HG03103 (cell line): ENCODE data around the gene CPVL.
"Not testable (repeated sequence)": the region's sequence is repeated elsewhere in the genome, so short reads cannot be mapped to it uniquely, and the experiment has no call there.

Source experiments
- ATAC-seq: cut with Tn5 transposase; IDR thresholded peaks from one replicate; pipeline ENCODE4 v1.9.1; 2021; ENCODE audit warnings: low read depth; ENCODE audit not compliant: unreplicated experiment

The CPVL gene

GRCh38 chr7:29122081-29122480 lies 24.3 kb downstream of the CPVL start:
- no peak for ATAC-seq

- ATAC-seq, result no peak
These were observed 25.4 kb downstream of the CPVL start for GRCh38 chr7:29120955-29121354.

- no peak for ATAC-seq
These were observed 26.8 kb downstream of the CPVL start for GRCh38 chr7:29119538-29119937.

GRCh38 chr7:29116361-29117200 lies 29.8 kb downstream of the CPVL start:
- no peak for ATAC-seq

- ATAC-seq, result no peak
These were observed 30.6 kb downstream of the CPVL start for GRCh38 chr7:29115753-29116152.

- no peak for ATAC-seq
These were observed 31.1 kb downstream of the CPVL start for GRCh38 chr7:29115130-29115687.

- not testable (repeated sequence) for ATAC-seq
These were observed 32.1 kb downstream of the CPVL start for GRCh38 chr7:29114266-29114665.

GRCh38 chr7:29113384-29114102 lies 32.8 kb downstream of the CPVL start:
- ATAC-seq, result no peak

GRCh38 chr7:29112721-29113120 lies 33.6 kb downstream of the CPVL start:
- no peak for ATAC-seq

GRCh38 chr7:29109899-29110298 lies 36.4 kb downstream of the CPVL start:
- ATAC-seq, result no peak

GRCh38 chr7:29109358-29109757 lies 37.0 kb downstream of the CPVL start:
- ATAC-seq, result no peak

GRCh38 chr7:29107056-29107455 lies 39.3 kb downstream of the CPVL start:
- no peak for ATAC-seq

- ATAC-seq, result no peak
These were observed 39.7 kb downstream of the CPVL start for GRCh38 chr7:29106669-29106988.

GRCh38 chr7:29105752-29106668 lies 40.3 kb downstream of the CPVL start:
- no peak for ATAC-seq

- no peak for ATAC-seq
These were observed 41.1 kb downstream of the CPVL start for GRCh38 chr7:29105191-29105590.

GRCh38 chr7:29102558-29103151 lies 43.7 kb downstream of the CPVL start:
- no peak for ATAC-seq

GRCh38 chr7:29100924-29101323 lies 45.4 kb downstream of the CPVL start:
- ATAC-seq, result no peak

- no peak for ATAC-seq
These were observed 46.2 kb downstream of the CPVL start for GRCh38 chr7:29099896-29100847.

- ATAC-seq, result no peak
These were observed 49.9 kb downstream of the CPVL start for GRCh38 chr7:29096446-29096730.
